ENCODE results near the gene HTR4. TPM values are rescaled to one million over a fixed set of nuclear protein-coding genes. Genes with fewer than 3 reads are reported as not detected.

The HTR4 gene
- total RNA-seq, 1 experiment from 2014 or later, result not detected

DNA sequence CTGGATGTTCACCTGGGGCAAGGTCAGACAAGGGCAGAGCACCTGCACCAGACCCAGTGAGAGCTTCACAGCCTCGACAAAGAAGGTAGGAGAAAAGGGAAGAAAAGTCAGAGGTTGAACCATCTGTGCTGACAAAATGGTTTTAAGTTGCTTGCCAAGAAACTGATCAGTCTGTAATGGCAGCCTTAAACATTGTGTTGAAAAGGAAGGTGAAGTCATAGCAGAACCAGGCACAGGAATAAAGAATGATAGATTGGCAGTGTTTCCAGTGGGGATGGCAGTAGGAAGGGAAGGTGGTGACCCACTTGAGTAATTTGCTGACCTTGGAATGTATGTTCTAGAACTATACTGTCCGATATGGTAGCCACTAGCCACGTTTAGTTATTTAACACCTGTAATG is 34.2 kb downstream of the HTR4 start:
- no peak overlapping the region for H3K56ac ChIP-seq (ENCODE audit: insufficient read length, low read depth, low read length)
- H2AFZ ChIP-seq (ENCODE audit: low read length), result no peak overlapping the region
- TF ChIP-seq, protein P1, sequence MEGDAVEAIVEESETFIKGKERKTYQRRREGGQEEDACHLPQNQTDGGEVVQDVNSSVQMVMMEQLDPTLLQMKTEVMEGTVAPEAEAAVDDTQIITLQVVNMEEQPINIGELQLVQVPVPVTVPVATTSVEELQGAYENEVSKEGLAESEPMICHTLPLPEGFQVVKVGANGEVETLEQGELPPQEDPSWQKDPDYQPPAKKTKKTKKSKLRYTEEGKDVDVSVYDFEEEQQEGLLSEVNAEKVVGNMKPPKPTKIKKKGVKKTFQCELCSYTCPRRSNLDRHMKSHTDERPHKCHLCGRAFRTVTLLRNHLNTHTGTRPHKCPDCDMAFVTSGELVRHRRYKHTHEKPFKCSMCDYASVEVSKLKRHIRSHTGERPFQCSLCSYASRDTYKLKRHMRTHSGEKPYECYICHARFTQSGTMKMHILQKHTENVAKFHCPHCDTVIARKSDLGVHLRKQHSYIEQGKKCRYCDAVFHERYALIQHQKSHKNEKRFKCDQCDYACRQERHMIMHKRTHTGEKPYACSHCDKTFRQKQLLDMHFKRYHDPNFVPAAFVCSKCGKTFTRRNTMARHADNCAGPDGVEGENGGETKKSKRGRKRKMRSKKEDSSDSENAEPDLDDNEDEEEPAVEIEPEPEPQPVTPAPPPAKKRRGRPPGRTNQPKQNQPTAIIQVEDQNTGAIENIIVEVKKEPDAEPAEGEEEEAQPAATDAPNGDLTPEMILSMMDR (conservative IDR thresholded peaks at IDR 0.05), result no peak
- H3K23ac ChIP-seq (ENCODE audit: insufficient read length, low read depth, low read length), result no peak overlapping the region
- H3K4me1 Mint-ChIP-seq, result no peaks in the 10 kb centered on the region
- no peak overlapping the region for H4K8ac ChIP-seq (replicated peaks; ENCODE audit: insufficient read length, low read depth, low read length)
- H3K27me3 Mint-ChIP-seq (ENCODE audit: low read depth), result no peaks in the 10 kb centered on the region
- no peak overlapping the region for H4K91ac ChIP-seq (ENCODE audit: insufficient read length, low read depth, low read length)
- H2BK5ac ChIP-seq (ENCODE audit: insufficient read length, low read length), result no peak overlapping the region
- no peak overlapping the region for H3K27ac ChIP-seq (ENCODE audit: insufficient read length, low read depth, low read length)
- H3K18ac ChIP-seq (ENCODE audit: insufficient read length, low read depth, low read length), result no peak overlapping the region
- H2AK5ac ChIP-seq (ENCODE audit: insufficient read length, low read length), result no peak overlapping the region
- H4K5ac ChIP-seq (ENCODE audit: insufficient read length, low read depth, low read length), result no peak overlapping the region
- no peak overlapping the region for H2BK12ac ChIP-seq (ENCODE audit: insufficient read length, low read depth, low read length)
- H2BK120ac ChIP-seq (ENCODE audit: low read depth, low read length, poor library complexity, severe bottlenecking), result no peak overlapping the region
- no peaks in the 10 kb centered on the region for H3K36me3 Mint-ChIP-seq (ENCODE audit: insufficient read depth in 1 of 3, low read depth in 3 of 3)
- H3K9ac ChIP-seq (ENCODE audit: extremely low read depth, insufficient read length, low read length), result no peak overlapping the region
- no peak overlapping the region for H3K4me2 ChIP-seq (ENCODE audit: insufficient read depth, insufficient read length, low read length)
- no peak overlapping the region for H2BK15ac ChIP-seq (ENCODE audit: low read depth, low read length)
- no peaks in the 10 kb centered on the region for H3K9me3 Mint-ChIP-seq
- DNase-seq, result no peak
- H3K27ac Mint-ChIP-seq, result no peak overlapping the region
- no peaks in the 10 kb centered on the region for H3K79me2 ChIP-seq (ENCODE audit: insufficient read depth, low read length)
- H3K9me3 ChIP-seq (ENCODE audit: control insufficient read depth, low read depth, low read length), result no peaks in the 10 kb centered on the region
- no peak overlapping the region for H2BK20ac ChIP-seq (ENCODE audit: low read depth, low read length, poor library complexity, severe bottlenecking)
- H3T11ph ChIP-seq (ENCODE audit: low read length), result no peak overlapping the region
- H3K14ac ChIP-seq (ENCODE audit: insufficient read depth, low read length), result no peak overlapping the region
- H3K4ac ChIP-seq (ENCODE audit: low read depth, low read length), result no peak overlapping the region
- H3K79me1 ChIP-seq (ENCODE audit: insufficient read depth, low read depth, low read length, poor library complexity, severe bottlenecking), result no peaks in the 10 kb centered on the region
- no peaks in the 10 kb centered on the region for H4K20me1 ChIP-seq (ENCODE audit: control insufficient read depth, insufficient read depth, insufficient read length)
- H3K4me1 ChIP-seq (ENCODE audit: insufficient read depth, low read length), result no peaks in the 10 kb centered on the region
- H3K27me3 ChIP-seq (ENCODE audit: insufficient read depth, low read length), result no peaks in the 10 kb centered on the region
- H3K4me3 Mint-ChIP-seq, result no peak overlapping the region
- no peaks in the 10 kb centered on the region for H3K23me2 ChIP-seq (ENCODE audit: insufficient read length, low read depth, low read length, poor library complexity, severe bottlenecking)
- no CpG with 5 or more reads among the region's 3 CpGs for WGBS (ENCODE audit: extremely low coverage, insufficient read length, low lambda C conversion rate)
